Measurements from ENCODE around the gene SH3BGRL3. TPM values are rescaled to one million over a fixed set of nuclear protein-coding genes. Genes with fewer than 3 reads are reported as not detected.

SH3BGRL3 gene
- polyA plus RNA-seq, 1 donor: 44.5 TPM

- DNase-seq (ENCODE audit: low read depth): no peak
Observed at GRCh38 chr1:26277719-26278118, 2.2 kb upstream of the SH3BGRL3 start.

GRCh38 chr1:26278303-26278702 is 1.6 kb upstream of the SH3BGRL3 start:
- DNase-seq (ENCODE audit: low read depth): no peak

- DNase-seq (ENCODE audit: low read depth): no peak
Observed at GRCh38 chr1:26278724-26279455, 996 bp upstream of the SH3BGRL3 start.

GRCh38 chr1:26280333-26281042 is 602 bp downstream of the SH3BGRL3 start:
- no peak for DNase-seq (ENCODE audit: low read depth)

- DNase-seq (ENCODE audit: low read depth): no peak
Observed at GRCh38 chr1:26281091-26281958, 1.4 kb downstream of the SH3BGRL3 start.

GRCh38 chr1:26281971-26282370 is 2.1 kb downstream of the SH3BGRL3 start:
- no peak for DNase-seq (ENCODE audit: low read depth)

GRCh38 chr1:26282401-26282918 is 2.6 kb downstream of the SH3BGRL3 start:
- DNase-seq (ENCODE audit: low read depth): no peak

GRCh38 chr1:26283279-26283853 is 3.5 kb downstream of the SH3BGRL3 start:
- no peak for DNase-seq (ENCODE audit: low read depth)

GRCh38 chr1:26283871-26284596 is 4.1 kb downstream of the SH3BGRL3 start:
- no peak for DNase-seq (ENCODE audit: low read depth)

- DNase-seq (ENCODE audit: low read depth): no peak
Observed at GRCh38 chr1:26284597-26285347, 4.9 kb downstream of the SH3BGRL3 start.

- no peak for DNase-seq (ENCODE audit: low read depth)
Observed at GRCh38 chr1:26285366-26286063, 5.6 kb downstream of the SH3BGRL3 start.

- DNase-seq (ENCODE audit: low read depth): no peak
Observed at GRCh38 chr1:26286064-26286416, 6.2 kb downstream of the SH3BGRL3 start.

- no peak for DNase-seq (ENCODE audit: low read depth)
Observed at GRCh38 chr1:26287033-26287711, 7.3 kb downstream of the SH3BGRL3 start.

GRCh38 chr1:26287811-26288210 is 7.9 kb downstream of the SH3BGRL3 start:
- DNase-seq (ENCODE audit: low read depth): no peak

GRCh38 chr1:26288311-26288941 is 8.5 kb downstream of the SH3BGRL3 start:
- no peak for DNase-seq (ENCODE audit: low read depth)

- no peak for DNase-seq (ENCODE audit: low read depth)
Observed at GRCh38 chr1:26289158-26290059, 9.5 kb downstream of the SH3BGRL3 start.

- DNase-seq (ENCODE audit: low read depth): no peak
Observed at GRCh38 chr1:26290122-26290881, 10.4 kb downstream of the SH3BGRL3 start.

All from forelimb muscle (tissue), 1 donor.